Pancreas (tissue), 10 donors: Measurements from ENCODE around the gene MEIS3. TPM values are rescaled to one million over a fixed set of nuclear protein-coding genes. Genes with fewer than 3 reads are reported as not detected.
A peak's percentile ranks its signal among the peaks of the same experiment; 100 is the strongest.

Experiments used
- ATAC-seq, 4 donors: fragments of 200-7000 bp; cut with Tn5 transposase; one replicate each; pipeline versions ENCODE4 v1.8.0 to v1.9.1; 2020; ENCODE audit warnings: mild to moderate bottlenecking in 4 of 4, moderate library complexity in 4 of 4
- DNase-seq, 6 donors: peaks; one replicate each; pipeline ENCODE4 v3.0.0-alpha.2; 2020
- FAIRE-seq: peaks from 2 replicates; lab custom pipeline; 2012; peaks lifted over from hg19 to GRCh38; lab: Jason Lieb, UNC
- H3K27ac ChIP-seq, 4 donors: fragments of 200-600 bp; sonication (generic); 1 replicate in 3 of 4; 2 replicates in 1 of 4; pipeline versions ENCODE4 v1.5.0 to v1.8.0; 2020
- H3K27me3 ChIP-seq, 4 donors: fragments of 200-600 bp; one replicate each; pipeline ENCODE4 v1.8.0; 2021
- H3K36me3 ChIP-seq, 3 donors: fragments of 200-600 bp; sonication (generic) in 1 of 3; one replicate each; pipeline versions ENCODE4 v1.5.0 to v1.8.0; 2020 to 2021
- H3K4me1 ChIP-seq, 3 donors: fragments of 200-600 bp; one replicate each; pipeline ENCODE4 v1.8.0; 2021
- H3K4me3 ChIP-seq, 4 donors: fragments of 200-600 bp; sonication (generic) in 2 of 4; one replicate each; pipeline versions ENCODE4 v1.5.0 to v1.8.0; 2020 to 2021
- H3K9me3 ChIP-seq, 4 donors: fragments of 200-600 bp; one replicate each; pipeline ENCODE4 v1.8.0; 2021
- WGBS, 2 donors: extraction: QIAGEN DNeasy Blood & Tissue Kit; methylation state at CpG; one replicate each; pipeline ENCODE4 v1.1.7; 2013; 5-methylcytosine and 5-hydroxymethylcytosine counted together
- intact Hi-C, 3 donors: fragments of 100-400 bp; cut with DNase I; formaldehyde crosslinking; loops; one replicate each; pipeline versions ENCODE4 v1.11.1 to v1.14.2; 2022
- polyA plus RNA-seq, 2 donors: library from polyadenylated mRNA; stranded (reverse); fragments of 200-250 nt; gene quantifications; one replicate each; pipeline ENCODE4 v1.2.3, GENCODE V29; 2013
- total RNA-seq, 6 donors: library from RNA; stranded (reverse); fragmentation: NEBNext Ultra II Directional in 4 of 6; extraction: Animal tissue kit (Norgen Biotek cat#: 25700) in 4 of 6; gene quantifications; one replicate each; pipeline versions ENCODE4 v1.2.1 to v1.2.4, GENCODE V29; 2021 to 2023
- TF ChIP-seq, protein P1 (sequence below), 4 donors: fragments of 200-600 bp; sonication (generic) in 3 of 4; IDR thresholded peaks; one replicate each; pipeline versions ENCODE4 v1.5.0 to v1.8.0; 2021; ENCODE audit warnings: antibody characterized with exemption in 4 of 4
- donor health status: healthy with polysubstance abuse.
- donor health status: DM: no; HTN: no; CAD: no; lungs with moderate emphysema.
- donor health status: DM: no; HTN: no; CAD: no.
- donor health status: control.
- donor health status: control.
- donor health status: Bipolar disorder and iron deficiency.
- donor health status: DM: yes; HTN: yes; CAD: no.
- donor health status: DM: no; HTN: no; CAD: no.
- donor health status: DM: no; HTN: no; CAD: no.
- donor health status: DM: yes; HTN: yes; CAD: no.

The MEIS3 gene
- total and polyA plus RNA-seq, 8 donors = 0.91 to 28.5 (median 3.0) TPM

DNA sequence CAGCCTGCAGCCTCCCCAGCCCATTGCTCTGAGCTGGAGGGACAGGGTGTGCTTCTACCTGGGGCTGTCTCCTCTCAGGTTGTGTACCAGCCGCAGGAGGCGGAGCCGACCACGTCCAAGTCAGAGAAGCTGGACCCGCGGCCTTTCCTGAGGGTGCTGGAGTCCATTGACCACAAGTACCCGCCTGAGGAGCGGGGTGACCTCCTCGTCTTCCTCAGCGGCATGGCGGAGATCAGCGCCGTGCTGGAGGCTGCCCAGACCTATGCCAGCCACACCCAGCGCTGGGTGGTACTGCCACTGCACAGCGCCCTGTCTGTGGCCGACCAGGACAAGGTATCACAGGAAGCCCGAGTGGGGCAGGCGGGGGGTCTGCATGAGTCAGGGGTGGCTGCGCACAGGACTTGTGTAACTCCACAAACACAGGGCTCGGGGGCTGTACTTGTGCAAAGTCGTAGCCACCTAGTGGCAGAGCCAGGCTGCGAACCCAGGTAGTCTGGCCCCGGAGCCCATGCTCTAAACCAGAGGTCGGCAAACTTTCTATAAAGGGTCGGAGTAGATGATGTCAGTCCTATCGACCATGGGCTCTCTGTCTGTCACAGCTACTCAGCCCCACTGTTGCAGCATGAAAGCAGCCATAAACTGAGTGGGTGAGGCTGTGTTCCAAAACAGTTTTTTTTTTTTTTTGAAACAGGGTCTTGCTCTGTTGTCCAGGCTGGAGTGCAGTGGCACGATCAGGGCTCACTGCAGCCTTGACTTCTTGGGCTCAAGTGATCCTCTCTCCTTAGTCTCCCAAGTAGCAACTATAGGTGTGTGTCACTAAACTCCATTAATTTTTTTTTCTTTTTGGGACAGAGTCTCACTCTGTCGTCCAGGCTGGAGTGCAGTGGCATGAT is 61.3 kb downstream of the MEIS3 start:
- Histone ChIP-seq H3K27ac (no peak overlapping the region), H3K4me1 (peaks cover 0 to 3% (median 0%) of the 10 kb centered on the region in 3 donors), H3K4me3 (no peak overlapping the region), H3K27me3 (no peaks in the 10 kb centered on the region), H3K36me3 (peaks cover 2 to 71% (median 36%) of the 10 kb centered on the region in 3 donors), H3K9me3 (no peaks in the 10 kb centered on the region)
- no peak for DNase-seq
- TF ChIP-seq, protein P1, sequence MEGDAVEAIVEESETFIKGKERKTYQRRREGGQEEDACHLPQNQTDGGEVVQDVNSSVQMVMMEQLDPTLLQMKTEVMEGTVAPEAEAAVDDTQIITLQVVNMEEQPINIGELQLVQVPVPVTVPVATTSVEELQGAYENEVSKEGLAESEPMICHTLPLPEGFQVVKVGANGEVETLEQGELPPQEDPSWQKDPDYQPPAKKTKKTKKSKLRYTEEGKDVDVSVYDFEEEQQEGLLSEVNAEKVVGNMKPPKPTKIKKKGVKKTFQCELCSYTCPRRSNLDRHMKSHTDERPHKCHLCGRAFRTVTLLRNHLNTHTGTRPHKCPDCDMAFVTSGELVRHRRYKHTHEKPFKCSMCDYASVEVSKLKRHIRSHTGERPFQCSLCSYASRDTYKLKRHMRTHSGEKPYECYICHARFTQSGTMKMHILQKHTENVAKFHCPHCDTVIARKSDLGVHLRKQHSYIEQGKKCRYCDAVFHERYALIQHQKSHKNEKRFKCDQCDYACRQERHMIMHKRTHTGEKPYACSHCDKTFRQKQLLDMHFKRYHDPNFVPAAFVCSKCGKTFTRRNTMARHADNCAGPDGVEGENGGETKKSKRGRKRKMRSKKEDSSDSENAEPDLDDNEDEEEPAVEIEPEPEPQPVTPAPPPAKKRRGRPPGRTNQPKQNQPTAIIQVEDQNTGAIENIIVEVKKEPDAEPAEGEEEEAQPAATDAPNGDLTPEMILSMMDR (IDR thresholded peaks at IDR 0.05) = no peak
- no peak for ATAC-seq
- intact Hi-C loops = no loop called here
- FAIRE-seq = no peak
- WGBS, 2 donors = 93 to 96% methylated on average over 28 of the region's 28 CpGs

GRCh38 chr19:47356900-47357299 is 62.4 kb downstream of the MEIS3 start:
- peak in 1 of 6 donors; percentile 36 for DNase-seq
- H3K9me3 ChIP-seq = no peaks in the 10 kb centered on the region
- no peak overlapping the region for H3K27ac ChIP-seq
- 67 to 76% methylated on average over 6 of the region's 6 CpGs for WGBS, 2 donors
- peaks cover 2 to 72% (median 35%) of the 10 kb centered on the region in 3 donors for H3K36me3 ChIP-seq
- no peaks in the 10 kb centered on the region for H3K27me3 ChIP-seq
- TF ChIP-seq, protein P1 (IDR thresholded peaks at IDR 0.05) = no peak
- no peak overlapping the region for H3K4me3 ChIP-seq
- H3K4me1 ChIP-seq = peaks cover 0 to 3% (median 0%) of the 10 kb centered on the region in 3 donors
- intact Hi-C loops = no loop called here
- FAIRE-seq = no peak
- peak in 2 of 4 donors; percentile 14 to 33 for ATAC-seq

DNA sequence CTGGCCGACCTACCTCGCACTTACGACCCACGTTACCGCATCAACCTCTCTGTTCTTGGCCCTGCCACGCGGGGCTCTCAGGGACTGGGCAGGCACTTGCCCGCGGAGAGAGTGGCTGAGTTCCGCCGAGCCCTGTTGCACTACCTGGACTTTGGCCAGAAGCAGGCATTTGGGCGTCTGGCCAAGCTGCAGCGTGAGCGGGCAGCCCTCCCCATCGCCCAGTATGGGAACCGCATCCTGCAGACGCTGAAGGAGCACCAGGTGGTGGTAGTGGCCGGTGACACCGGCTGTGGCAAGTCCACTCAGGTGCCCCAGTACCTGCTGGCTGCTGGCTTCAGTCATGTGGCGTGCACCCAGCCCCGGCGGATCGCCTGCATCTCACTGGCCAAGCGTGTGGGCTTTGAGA is 66.0 kb downstream of the MEIS3 start:
- Histone ChIP-seq H3K4me1 (peaks cover 0 to 8% (median 3%) of the 10 kb centered on the region in 3 donors), H3K27me3 (no peaks in the 10 kb centered on the region), H3K27ac (no peak overlapping the region), H3K36me3 (peaks cover 0 to 44% (median 14%) of the 10 kb centered on the region in 3 donors), H3K9me3 (no peaks in the 10 kb centered on the region), H3K4me3 (no peak overlapping the region)
- TF ChIP-seq, protein P1 (IDR thresholded peaks at IDR 0.05) = no peak
- ATAC-seq (peak in 3 of 4 donors; percentile 15 to 35 (median 24)), DNase-seq (peak; percentile 53 to 86 (median 79)), FAIRE-seq (no peak)
- intact Hi-C loops = no loop called here
- WGBS, 2 donors = 39 to 41% methylated on average over 24 of the region's 24 CpGs

Other genes with a start within 250 kb of the MEIS3 start
- 10 to 100 TPM in 3 of 6 donors, 1 to 10 TPM in 3; 6.8 to 19.4 (median 9.2) TPM for gene BBC3, start 188.3 kb downstream of the MEIS3 start, total RNA-seq
- 10 to 100 TPM in 1 of 2 donors, 1 to 10 TPM in 1; 5.5 to 11.3 TPM for gene BBC3, start 188.3 kb downstream of the MEIS3 start, polyA plus RNA-seq
- 10 to 100 TPM; 24.6 to 67.3 (median 34.7) TPM for gene CCDC9, start 163.0 kb downstream of the MEIS3 start, total RNA-seq
- 100 to 1,000 TPM in 1 of 2 donors, 10 to 100 TPM in 1; 38.3 to 102 TPM for gene CCDC9, start 163.0 kb downstream of the MEIS3 start, polyA plus RNA-seq
- gene INAFM1, start 144.6 kb downstream of the MEIS3 start, total RNA-seq = 10 to 100 TPM; 10.6 to 37.7 (median 13.5) TPM
- 10 to 100 TPM; 25.6 to 29.7 TPM for gene INAFM1, start 144.6 kb downstream of the MEIS3 start, polyA plus RNA-seq
- 10 to 100 TPM in 2 of 6 donors, 1 to 10 TPM in 4; 1.2 to 10.4 (median 4.5) TPM for gene C5AR1, start 109.7 kb downstream of the MEIS3 start, total RNA-seq
- gene C5AR1, start 109.7 kb downstream of the MEIS3 start, polyA plus RNA-seq = 1 to 10 TPM; 2.3 to 4.1 TPM
- gene C5AR2, start 87.4 kb downstream of the MEIS3 start, total RNA-seq = 1 to 10 TPM in 1 of 6 donors, under 1 TPM in 4, not detected in 1; 0.09 to 1.2 (median 0.69) TPM
- gene C5AR2, start 87.4 kb downstream of the MEIS3 start, polyA plus RNA-seq = under 1 TPM; 0.12 to 0.23 TPM
- gene DHX34, start 70.2 kb downstream of the MEIS3 start, total RNA-seq = 1 to 10 TPM; 3.5 to 9.9 (median 5.8) TPM
- 10 to 100 TPM; 16.7 to 23.5 TPM for gene DHX34, start 70.2 kb downstream of the MEIS3 start, polyA plus RNA-seq
- 1 to 10 TPM; 4.5 to 8.3 (median 6.7) TPM for gene SLC8A2, start 52.4 kb upstream of the MEIS3 start, total RNA-seq
- gene SLC8A2, start 52.4 kb upstream of the MEIS3 start, polyA plus RNA-seq = 1 to 10 TPM; 2.6 to 4.8 TPM
- gene KPTN, start 64.7 kb upstream of the MEIS3 start, total RNA-seq = 10 to 100 TPM in 1 of 6 donors, 1 to 10 TPM in 5; 3.0 to 10.7 (median 5.1) TPM
- gene KPTN, start 64.7 kb upstream of the MEIS3 start, polyA plus RNA-seq = 10 to 100 TPM; 52.5 to 53.3 TPM
- gene NAPA, start 95.5 kb upstream of the MEIS3 start, total RNA-seq = 10 to 100 TPM; 47.2 to 63.5 (median 53.2) TPM
- 100 to 1,000 TPM in 1 of 2 donors, 10 to 100 TPM in 1; 77.2 to 121 TPM for gene NAPA, start 95.5 kb upstream of the MEIS3 start, polyA plus RNA-seq
- gene ZNF541, start 153.6 kb upstream of the MEIS3 start, total RNA-seq = under 1 TPM in 5 of 6 donors, not detected in 1; 0.06 to 0.17 (median 0.14) TPM
- gene ZNF541, start 153.6 kb upstream of the MEIS3 start, polyA plus RNA-seq = under 1 TPM; 0.27 to 0.63 TPM
- 10 to 100 TPM in 1 of 6 donors, 1 to 10 TPM in 5; 2.7 to 10.0 (median 5.0) TPM for gene BICRA, start 189.6 kb upstream of the MEIS3 start, total RNA-seq
- gene BICRA, start 189.6 kb upstream of the MEIS3 start, polyA plus RNA-seq = 10 to 100 TPM in 1 of 2 donors, 1 to 10 TPM in 1; 6.9 to 10.4 TPM